ENCODE measurements around the gene SLC12A7. TPM values are rescaled to one million over a fixed set of nuclear protein-coding genes. Genes with fewer than 3 reads are reported as not detected.

The SLC12A7 gene
- polyA plus RNA-seq, 1 donor = 76.6 TPM

DNA sequence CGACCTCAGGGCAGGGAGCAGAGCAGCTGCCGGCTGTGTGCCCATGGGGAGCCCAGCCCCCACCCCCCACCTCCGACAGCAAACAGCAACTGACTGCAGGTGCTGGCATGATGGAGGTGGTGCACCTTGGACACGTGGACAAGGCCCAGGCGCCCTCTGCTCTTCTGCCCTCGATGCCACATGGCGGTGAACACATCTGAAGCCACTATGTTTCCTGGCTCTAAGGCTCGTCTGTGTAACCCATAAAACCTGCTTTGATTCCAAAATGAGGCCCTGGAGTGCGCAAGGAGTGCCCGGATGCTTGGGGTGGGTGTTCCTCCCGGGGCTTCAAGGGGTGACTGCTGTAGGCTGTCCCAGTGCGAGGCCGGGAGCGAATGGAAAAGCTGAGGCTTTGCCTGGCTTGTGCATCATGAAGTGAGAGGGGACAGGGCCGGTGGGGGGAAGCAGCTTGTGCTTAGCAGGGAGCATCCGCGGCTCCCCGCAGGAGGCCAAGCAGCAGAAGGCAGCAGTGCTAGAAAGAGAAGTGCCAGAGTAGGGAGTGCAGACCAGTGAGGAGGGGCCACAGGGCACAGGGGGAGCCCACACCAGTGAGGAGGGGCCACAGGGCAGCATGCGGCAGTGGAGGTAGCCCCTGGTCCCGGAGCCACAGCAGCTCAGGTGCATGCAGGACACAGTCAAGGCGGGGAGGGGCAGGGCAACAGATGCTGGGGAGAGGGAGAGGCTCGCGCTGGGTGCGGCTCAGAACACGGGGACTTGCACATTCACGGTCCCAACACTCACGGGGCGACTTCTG lies 73.2 kb downstream of the SLC12A7 start:
- Histone ChIP-seq H3K4me3 (ENCODE audit: low read length) (no peak overlapping the region), H3K4me1 (ENCODE audit: control insufficient read depth, insufficient read depth, low read length) (no peaks in the 10 kb centered on the region), H3K27ac (ENCODE audit: low read length) (no peak overlapping the region), H3K27me3 (ENCODE audit: control insufficient read depth, insufficient read depth, low read length) (no peaks in the 10 kb centered on the region), H3K36me3 (ENCODE audit: control insufficient read depth, insufficient read depth, low read length) (peaks cover 20% of the 10 kb centered on the region), H3K9me3 (ENCODE audit: control insufficient read depth, low read depth, low read length) (peaks cover 8% of the 10 kb centered on the region)
- no CpG with 5 or more reads among the region's 28 CpGs for WGBS (ENCODE audit: insufficient coverage, low lambda C conversion rate)
- no peak for DNase-seq

DNA sequence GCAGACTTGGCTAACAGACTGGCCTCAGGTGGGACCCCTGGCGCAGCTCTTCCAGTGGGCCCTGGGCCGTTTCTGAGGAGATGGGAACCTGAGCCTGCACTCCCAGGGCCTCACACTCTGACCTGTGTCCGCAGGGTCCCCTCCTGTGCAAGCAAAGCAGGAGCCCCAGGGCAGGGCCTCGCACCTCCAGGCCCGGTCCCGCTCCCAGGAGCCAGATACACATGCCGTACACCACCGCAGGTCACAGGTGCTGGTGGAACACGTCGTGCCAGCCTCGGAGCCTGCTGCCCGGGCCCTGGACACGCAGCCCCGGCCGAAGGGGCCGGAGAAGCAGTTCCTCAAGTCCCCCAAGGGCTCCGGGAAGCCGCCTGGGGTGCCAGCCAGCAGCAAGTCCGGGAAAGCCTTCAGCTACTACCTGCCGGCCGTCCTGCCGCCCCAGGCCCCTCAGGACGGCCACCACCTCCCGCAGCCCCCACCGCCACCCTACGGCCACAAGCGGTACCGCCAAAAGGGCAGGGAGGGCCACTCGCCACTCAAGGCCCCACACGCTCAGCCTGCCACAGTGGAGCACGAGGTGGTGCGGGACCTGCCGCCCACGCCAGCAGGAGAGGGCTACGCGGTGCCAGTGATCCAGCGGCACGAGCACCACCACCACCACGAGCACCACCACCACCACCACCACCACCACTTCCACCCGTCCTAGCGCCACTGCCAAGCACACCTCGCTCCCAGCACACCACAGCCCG lies 74.0 kb downstream of the SLC12A7 start:
- no CpG with 5 or more reads among the region's 43 CpGs for WGBS (ENCODE audit: insufficient coverage, low lambda C conversion rate)
- Histone ChIP-seq H3K4me1 (ENCODE audit: control insufficient read depth, insufficient read depth, low read length) (no peaks in the 10 kb centered on the region), H3K9me3 (ENCODE audit: control insufficient read depth, low read depth, low read length) (peaks cover 8% of the 10 kb centered on the region), H3K4me3 (ENCODE audit: low read length) (no peak overlapping the region), H3K36me3 (ENCODE audit: control insufficient read depth, insufficient read depth, low read length) (peaks cover 22% of the 10 kb centered on the region), H3K27me3 (ENCODE audit: control insufficient read depth, insufficient read depth, low read length) (no peaks in the 10 kb centered on the region), H3K27ac (ENCODE audit: low read length) (no peak overlapping the region)
- DNase-seq = no peak

DNA sequence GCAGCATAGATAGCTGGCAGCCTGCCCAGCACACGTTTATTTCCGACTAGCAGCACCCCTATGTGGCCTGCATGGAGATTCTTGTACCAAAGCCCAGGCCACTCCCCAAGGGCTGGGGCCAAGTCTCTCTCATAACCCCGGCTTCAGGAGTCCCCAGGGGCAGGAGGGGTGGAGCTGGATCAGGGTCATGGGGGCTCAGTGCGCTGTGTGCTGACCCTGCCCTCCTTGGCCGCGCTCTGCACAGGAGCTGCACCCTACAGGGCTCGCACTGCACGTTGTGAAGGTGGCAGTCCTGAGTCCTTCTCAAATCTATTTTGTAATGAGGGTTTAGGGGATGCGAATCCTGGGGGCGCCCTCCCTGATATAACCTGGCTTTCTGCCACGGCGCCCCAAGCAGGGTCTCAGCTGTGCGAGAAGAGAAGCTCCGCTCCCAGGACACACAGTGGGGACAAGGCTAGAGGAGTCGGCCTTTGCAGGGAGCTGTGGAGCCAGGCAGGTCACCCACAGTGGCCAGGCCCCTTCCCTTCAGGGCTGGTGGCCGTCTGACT lies 74.7 kb downstream of the SLC12A7 start:
- no CpG with 5 or more reads among the region's 16 CpGs for WGBS (ENCODE audit: insufficient coverage, low lambda C conversion rate)
- Histone ChIP-seq H3K4me1 (ENCODE audit: control insufficient read depth, insufficient read depth, low read length) (no peaks in the 10 kb centered on the region), H3K27ac (ENCODE audit: low read length) (no peak overlapping the region), H3K27me3 (ENCODE audit: control insufficient read depth, insufficient read depth, low read length) (no peaks in the 10 kb centered on the region), H3K36me3 (ENCODE audit: control insufficient read depth, insufficient read depth, low read length) (peaks cover 28% of the 10 kb centered on the region), H3K9me3 (ENCODE audit: control insufficient read depth, low read depth, low read length) (peaks cover 3% of the 10 kb centered on the region), H3K4me3 (ENCODE audit: low read length) (no peak overlapping the region)
- no peak for DNase-seq

DNA sequence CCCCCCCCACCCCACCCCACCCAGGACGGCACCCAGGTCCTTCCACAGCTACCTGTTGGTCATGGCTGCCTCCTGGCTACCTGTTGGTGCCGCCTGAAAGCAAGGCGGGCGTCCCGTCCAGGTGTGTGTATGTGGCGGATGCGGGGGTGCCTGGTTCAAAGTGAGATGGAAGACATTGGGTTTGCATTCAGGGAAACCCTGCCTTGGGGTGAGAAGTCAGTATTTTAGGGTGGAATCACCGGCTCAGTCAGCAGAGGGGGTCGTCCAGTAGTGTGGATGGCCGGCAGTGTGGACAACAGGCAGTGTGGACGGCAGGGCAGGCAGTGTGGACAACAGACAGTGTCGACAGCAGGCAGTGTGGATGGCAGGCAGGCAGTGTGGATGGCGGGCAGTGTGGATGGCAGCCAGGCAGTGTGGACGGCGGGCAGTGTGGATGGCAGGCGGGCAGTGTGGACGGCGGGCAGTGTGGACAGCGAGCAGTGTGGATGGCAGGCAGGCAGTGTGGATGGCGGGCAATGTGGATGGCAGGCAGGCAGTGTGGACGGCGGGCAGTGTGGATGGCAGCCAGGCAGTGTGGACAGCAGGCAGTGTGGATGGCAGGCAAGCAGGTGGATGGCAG lies 75.2 kb downstream of the SLC12A7 start:
- Histone ChIP-seq H3K36me3 (ENCODE audit: control insufficient read depth, insufficient read depth, low read length) (peaks cover 30% of the 10 kb centered on the region), H3K4me3 (ENCODE audit: low read length) (no peak overlapping the region), H3K27ac (ENCODE audit: low read length) (no peak overlapping the region), H3K4me1 (ENCODE audit: control insufficient read depth, insufficient read depth, low read length) (no peaks in the 10 kb centered on the region), H3K9me3 (ENCODE audit: control insufficient read depth, low read depth, low read length) (peaks cover 3% of the 10 kb centered on the region), H3K27me3 (ENCODE audit: control insufficient read depth, insufficient read depth, low read length) (no peaks in the 10 kb centered on the region)
- no peak for DNase-seq
- no CpG with 5 or more reads among the region's 22 CpGs for WGBS (ENCODE audit: insufficient coverage, low lambda C conversion rate)

DNA sequence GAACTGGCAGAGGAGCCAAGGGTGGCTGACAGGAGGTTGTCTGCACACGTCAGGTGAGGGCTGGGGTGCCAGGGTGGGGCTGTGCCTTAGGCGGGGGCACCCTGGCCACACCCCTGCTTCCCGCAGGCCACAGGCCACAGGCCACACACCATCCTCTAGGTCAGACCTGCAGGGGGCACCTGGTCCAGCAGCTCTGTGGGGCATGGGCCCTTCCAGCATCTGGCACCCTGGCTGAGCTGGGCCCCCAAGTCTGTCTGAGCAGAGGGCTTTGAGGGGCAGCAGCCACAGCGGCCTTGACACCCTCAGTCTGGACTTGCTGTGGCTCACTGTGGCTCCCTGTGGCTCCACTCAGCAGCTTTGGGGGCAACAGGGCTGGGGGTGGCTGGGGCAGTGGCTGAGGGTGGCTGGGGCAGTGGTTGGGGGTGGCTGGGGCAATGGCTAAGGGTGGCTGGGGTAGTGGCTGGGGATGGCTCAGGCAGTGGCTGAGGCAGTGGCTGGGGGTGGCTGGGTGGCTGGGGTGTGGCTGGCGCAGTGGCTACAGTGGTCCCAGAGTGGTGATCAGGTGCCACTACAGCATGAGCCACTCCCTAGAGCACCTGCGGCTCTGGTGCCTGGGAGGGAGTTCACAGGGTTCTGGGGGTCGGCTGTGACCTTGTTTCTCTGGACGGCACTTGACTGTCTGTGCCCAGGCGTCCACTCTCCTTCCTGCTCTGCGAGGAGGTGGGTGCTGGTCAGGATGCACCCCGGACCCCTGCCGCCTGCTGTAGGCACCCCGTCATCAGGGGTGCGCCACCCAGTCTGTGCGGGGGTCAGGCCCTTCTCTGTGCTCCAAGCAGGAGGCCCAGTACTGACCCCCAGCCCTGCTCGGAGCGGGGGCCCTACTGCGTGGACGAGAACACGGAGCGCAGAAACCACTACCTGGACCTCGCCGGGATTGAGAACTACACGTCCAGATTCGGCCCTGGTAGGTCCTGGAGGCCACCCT lies 76.2 kb downstream of the SLC12A7 start:
- no peak overlapping the region for H3K27ac ChIP-seq (ENCODE audit: low read length)
- no peak for DNase-seq
- H3K9me3 ChIP-seq (ENCODE audit: control insufficient read depth, low read depth, low read length) = peaks cover 3% of the 10 kb centered on the region
- H3K4me1 ChIP-seq (ENCODE audit: control insufficient read depth, insufficient read depth, low read length) = no peaks in the 10 kb centered on the region
- H3K27me3 ChIP-seq (ENCODE audit: control insufficient read depth, insufficient read depth, low read length) = no peaks in the 10 kb centered on the region
- H3K4me3 ChIP-seq (ENCODE audit: low read length) = no peak overlapping the region
- H3K36me3 ChIP-seq (ENCODE audit: control insufficient read depth, insufficient read depth, low read length) = peaks cover 30% of the 10 kb centered on the region
- no CpG with 5 or more reads among the region's 25 CpGs for WGBS (ENCODE audit: insufficient coverage, low lambda C conversion rate)

DNA sequence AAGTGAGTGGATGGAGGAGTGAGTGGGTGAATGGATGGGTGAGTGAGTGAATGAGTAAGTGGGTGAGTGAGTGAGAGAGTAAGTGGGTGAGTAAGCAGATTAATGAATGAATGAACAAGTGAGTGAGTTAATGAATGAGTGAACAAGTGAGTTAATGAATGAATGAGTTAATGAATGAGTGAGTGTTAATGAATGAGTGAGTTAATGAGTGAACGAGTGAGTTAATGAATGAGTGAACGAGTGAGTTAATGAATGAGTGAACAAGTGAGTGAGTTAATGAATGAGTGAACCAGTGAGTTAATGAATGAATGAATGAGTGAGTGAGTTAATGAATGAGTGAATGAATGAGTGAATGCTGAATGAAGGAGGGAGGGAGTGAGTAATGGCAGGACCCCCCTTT lies 76.9 kb downstream of the SLC12A7 start:
- no peaks in the 10 kb centered on the region for H3K27me3 ChIP-seq (ENCODE audit: control insufficient read depth, insufficient read depth, low read length)
- H3K9me3 ChIP-seq (ENCODE audit: control insufficient read depth, low read depth, low read length) = peaks cover 3% of the 10 kb centered on the region
- H3K36me3 ChIP-seq (ENCODE audit: control insufficient read depth, insufficient read depth, low read length) = peaks cover 30% of the 10 kb centered on the region
- no peak for DNase-seq
- H3K4me3 ChIP-seq (ENCODE audit: low read length) = no peak overlapping the region
- WGBS (ENCODE audit: insufficient coverage, low lambda C conversion rate) = 94% methylated on average over 2 of the region's 2 CpGs
- H3K4me1 ChIP-seq (ENCODE audit: control insufficient read depth, insufficient read depth, low read length) = no peaks in the 10 kb centered on the region
- no peak overlapping the region for H3K27ac ChIP-seq (ENCODE audit: low read length)

DNA sequence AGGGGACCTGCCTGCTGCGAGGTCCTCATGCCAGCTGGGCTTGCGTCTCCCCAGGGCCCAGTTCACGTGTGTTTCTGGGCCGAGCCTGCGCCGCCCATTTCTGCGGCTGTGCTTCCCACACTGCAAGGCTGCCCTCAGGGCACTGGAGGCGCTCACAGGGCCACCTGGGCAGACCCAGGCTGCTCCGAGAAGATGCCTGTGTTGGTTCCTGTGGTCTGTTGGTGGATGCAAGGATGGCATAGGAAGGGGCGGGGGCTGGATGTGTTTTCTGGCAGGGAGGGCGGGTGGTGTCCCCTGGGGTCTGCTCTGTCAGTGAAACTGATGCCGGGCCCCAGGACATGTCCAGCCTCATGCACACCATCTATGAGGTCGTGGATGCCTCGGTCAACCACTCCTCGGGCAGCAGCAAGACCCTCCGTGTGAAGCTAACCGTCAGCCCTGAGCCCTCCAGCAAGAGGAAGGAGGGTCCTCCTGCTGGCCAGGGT lies 77.4 kb downstream of the SLC12A7 start:
- DNase-seq = no peak
- H3K4me3 ChIP-seq (ENCODE audit: low read length) = no peak overlapping the region
- H3K36me3 ChIP-seq (ENCODE audit: control insufficient read depth, insufficient read depth, low read length) = peaks cover 30% of the 10 kb centered on the region
- H3K4me1 ChIP-seq (ENCODE audit: control insufficient read depth, insufficient read depth, low read length) = no peaks in the 10 kb centered on the region
- H3K27me3 ChIP-seq (ENCODE audit: control insufficient read depth, insufficient read depth, low read length) = no peaks in the 10 kb centered on the region
- no peaks in the 10 kb centered on the region for H3K9me3 ChIP-seq (ENCODE audit: control insufficient read depth, low read depth, low read length)
- WGBS (ENCODE audit: insufficient coverage, low lambda C conversion rate) = 100% methylated on average over 1 of the region's 17 CpGs
- H3K27ac ChIP-seq (ENCODE audit: low read length) = no peak overlapping the region

DNA sequence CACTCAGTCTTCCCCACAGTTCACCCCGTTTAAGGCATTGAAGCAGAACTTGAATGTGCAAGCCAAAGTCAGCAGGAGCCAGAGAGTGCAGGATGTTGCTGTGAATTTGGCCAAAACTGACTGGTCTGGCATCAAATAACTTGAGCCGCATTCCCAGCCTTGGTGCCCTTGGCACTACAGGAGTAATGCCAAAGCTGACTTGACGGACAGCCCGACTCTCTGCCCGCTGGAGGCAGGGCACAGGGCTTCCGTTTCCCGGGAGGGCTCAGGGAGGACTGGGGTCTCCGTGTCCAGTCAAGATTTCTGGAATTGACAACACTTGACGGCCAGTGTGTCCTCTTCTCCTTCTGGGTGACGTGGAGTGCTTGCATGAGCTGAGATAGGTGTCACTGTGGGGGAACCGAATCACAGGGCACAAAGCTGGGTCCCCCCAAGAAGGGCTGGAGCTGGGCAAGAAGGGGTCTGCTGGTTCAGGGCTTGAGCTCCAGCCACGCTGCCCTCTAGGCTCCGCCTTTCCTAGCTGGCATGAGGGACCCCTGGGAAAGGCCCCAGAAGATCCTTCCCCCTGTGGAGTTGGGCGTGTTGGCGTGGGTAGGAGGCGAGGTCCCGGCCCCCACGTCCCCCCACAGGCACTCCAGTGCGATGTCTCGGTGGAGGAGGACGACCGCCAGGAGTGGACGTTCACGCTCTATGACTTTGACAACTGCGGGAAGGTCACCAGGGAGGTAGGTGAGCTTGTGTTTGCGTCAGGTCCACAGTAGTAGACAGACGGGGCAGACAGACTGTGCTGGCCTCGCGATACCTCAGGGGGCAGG lies 78.0 kb downstream of the SLC12A7 start:
- no peaks in the 10 kb centered on the region for H3K4me1 ChIP-seq (ENCODE audit: control insufficient read depth, insufficient read depth, low read length)
- H3K9me3 ChIP-seq (ENCODE audit: control insufficient read depth, low read depth, low read length) = no peaks in the 10 kb centered on the region
- peaks cover 30% of the 10 kb centered on the region for H3K36me3 ChIP-seq (ENCODE audit: control insufficient read depth, insufficient read depth, low read length)
- H3K27ac ChIP-seq (ENCODE audit: low read length) = no peak overlapping the region
- WGBS (ENCODE audit: insufficient coverage, low lambda C conversion rate) = no CpG with 5 or more reads among the region's 29 CpGs
- no peak overlapping the region for H3K4me3 ChIP-seq (ENCODE audit: low read length)
- no peak for DNase-seq
- no peaks in the 10 kb centered on the region for H3K27me3 ChIP-seq (ENCODE audit: control insufficient read depth, insufficient read depth, low read length)

DNA sequence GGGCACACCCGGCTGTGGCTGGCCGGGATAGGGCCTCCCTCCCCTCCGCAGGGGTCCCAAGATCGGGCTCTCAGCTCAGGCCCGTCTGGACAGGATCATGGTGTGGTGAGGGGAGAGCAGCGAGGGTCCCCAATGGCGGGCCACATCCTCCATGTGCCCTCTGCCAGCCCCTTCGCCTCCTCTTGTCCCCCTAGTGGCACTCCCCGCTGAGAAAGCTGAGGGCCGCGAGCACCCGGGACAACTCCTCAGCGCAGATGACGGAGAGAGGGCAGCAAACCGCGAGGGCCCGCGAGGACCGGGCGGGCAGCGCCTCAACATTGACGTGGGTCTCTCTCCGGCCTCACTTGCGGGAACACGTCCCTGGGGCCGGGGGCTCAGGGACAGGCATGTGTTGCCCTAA lies 78.7 kb downstream of the SLC12A7 start:
- Histone ChIP-seq H3K36me3 (ENCODE audit: control insufficient read depth, insufficient read depth, low read length) (peaks cover 28% of the 10 kb centered on the region), H3K27ac (ENCODE audit: low read length) (no peak overlapping the region), H3K4me1 (ENCODE audit: control insufficient read depth, insufficient read depth, low read length) (no peaks in the 10 kb centered on the region), H3K27me3 (ENCODE audit: control insufficient read depth, insufficient read depth, low read length) (no peaks in the 10 kb centered on the region), H3K9me3 (ENCODE audit: control insufficient read depth, low read depth, low read length) (no peaks in the 10 kb centered on the region), H3K4me3 (ENCODE audit: low read length) (no peak overlapping the region)
- WGBS (ENCODE audit: insufficient coverage, low lambda C conversion rate) = no CpG with 5 or more reads among the region's 26 CpGs
- no peak for DNase-seq
